PC-9 (cell line): ENCODE measurements around the gene TUBGCP6. TPM values are rescaled to one million over a fixed set of nuclear protein-coding genes. Genes with fewer than 3 reads are reported as not detected.
A peak's percentile ranks its signal among the peaks of the same experiment; 100 is the strongest.

Source experiments
- BruUV-seq: library from RNA; stranded (reverse); fragments of 400-500 nt; replicated peaks from 2 replicates; lab custom pipeline; 2021; lab: Mats Ljungman, UMichigan
- CTCF ChIA-PET: fragments of 300-600 bp; sonication (Branson Sonifier 250); formaldehyde crosslinking; loops from one replicate; lab custom pipeline; 2022; ENCODE audit warnings: antibody characterized with exemption; lab: Charles Lee
- POLR2A ChIA-PET: fragments of 300-600 bp; sonication (Branson Sonifier 250); formaldehyde crosslinking; loops from one replicate; lab custom pipeline; 2022; ENCODE audit warnings: antibody characterized with exemption; ENCODE audit not compliant: unreplicated experiment; lab: Charles Lee
- DNase-seq, 2 experiments: peaks; one replicate each; pipeline versions ENCODE4 v3.0.0 to v3.0.0-alpha.2; 2015 to 2022; ENCODE audit warnings: mixed read lengths in 1 of 2
- H2AFZ ChIP-seq: fragments of 200-600 bp; sonication (generic); 2 replicates; pipeline ENCODE4 v1.8.1; 2017; ENCODE audit warnings: antibody characterized with exemption
- H3F3A ChIP-seq: fragments of 200-600 bp; sonication (generic); 2 replicates; pipeline ENCODE4 v1.8.1; 2017; ENCODE audit warnings: antibody characterized with exemption, mild to moderate bottlenecking, low read depth; ENCODE audit not compliant: insufficient read depth
- H3K27ac ChIP-seq: fragments of 200-600 bp; sonication (generic); 2 replicates; pipeline ENCODE4 v1.6.1; 2016; ENCODE audit warnings: mixed run types
- H3K27me3 ChIP-seq: fragments of 200-600 bp; sonication (generic); 2 replicates; pipeline ENCODE4 v1.6.1; 2016; ENCODE audit warnings: low read depth, mixed run types; ENCODE audit not compliant: insufficient read depth
- H3K36me3 ChIP-seq: fragments of 200-600 bp; sonication (generic); 2 replicates; pipeline ENCODE4 v1.6.1; 2016; ENCODE audit warnings: low read depth, mixed run types
- H3K4me1 ChIP-seq: fragments of 200-600 bp; sonication (generic); replicated peaks from 2 replicates; pipeline ENCODE4 v1.6.1; 2016; ENCODE audit warnings: mixed run types; ENCODE audit not compliant: insufficient read depth
- H3K4me2 ChIP-seq: fragments of 200-600 bp; sonication (generic); 2 replicates; pipeline ENCODE4 v1.6.1; 2017; ENCODE audit warnings: mixed run types
- H3K4me3 ChIP-seq: fragments of 200-600 bp; sonication (generic); 2 replicates; pipeline ENCODE4 v1.6.1; 2016; ENCODE audit warnings: mixed run types
- H3K79me2 ChIP-seq: fragments of 200-600 bp; sonication (generic); 2 replicates; pipeline ENCODE4 v1.6.1; 2017; ENCODE audit warnings: low read depth, mixed run types
- H3K9me2 ChIP-seq: fragments of 200-600 bp; sonication (generic); 2 replicates; pipeline ENCODE4 v1.8.1; 2017; ENCODE audit warnings: mild to moderate bottlenecking; ENCODE audit not compliant: insufficient read depth
- H3K9me3 ChIP-seq: fragments of 200-600 bp; sonication (generic); 2 replicates; pipeline ENCODE4 v1.8.1; 2016; ENCODE audit warnings: low read depth; ENCODE audit not compliant: insufficient read depth
- H4K20me1 ChIP-seq: fragments of 200-600 bp; sonication (generic); 2 replicates; pipeline ENCODE4 v1.8.1; 2017; ENCODE audit not compliant: insufficient read depth
- EZH2 ChIP-seq: fragments of 200-600 bp; sonication (generic); IDR thresholded peaks from 2 replicates; pipeline ENCODE4 v1.8.0; 2017; ENCODE audit warnings: antibody characterized with exemption, low read depth
- intact Hi-C: fragments of 100-400 bp; cut with micrococcal nuclease; formaldehyde crosslinking; loops from one replicate; pipeline ENCODE4 v1.10.0; 2022; ENCODE audit not compliant: unreplicated experiment
- total RNA-seq: library from RNA; stranded (reverse); gene quantifications from 2 replicates; pipeline ENCODE4 v1.2.3, GENCODE V29; 2021
- TF ChIP-seq, protein P1 (sequence below): fragments of 200-600 bp; sonication (generic); conservative IDR thresholded peaks from 2 replicates; pipeline ENCODE4 v1.6.1; 2017; ENCODE audit warnings: mixed run types, antibody characterized with exemption, mild to moderate bottlenecking, moderate library complexity

The TUBGCP6 gene
- total RNA-seq, 1 experiment from 2014 or later, result 31.3 TPM

DNA sequence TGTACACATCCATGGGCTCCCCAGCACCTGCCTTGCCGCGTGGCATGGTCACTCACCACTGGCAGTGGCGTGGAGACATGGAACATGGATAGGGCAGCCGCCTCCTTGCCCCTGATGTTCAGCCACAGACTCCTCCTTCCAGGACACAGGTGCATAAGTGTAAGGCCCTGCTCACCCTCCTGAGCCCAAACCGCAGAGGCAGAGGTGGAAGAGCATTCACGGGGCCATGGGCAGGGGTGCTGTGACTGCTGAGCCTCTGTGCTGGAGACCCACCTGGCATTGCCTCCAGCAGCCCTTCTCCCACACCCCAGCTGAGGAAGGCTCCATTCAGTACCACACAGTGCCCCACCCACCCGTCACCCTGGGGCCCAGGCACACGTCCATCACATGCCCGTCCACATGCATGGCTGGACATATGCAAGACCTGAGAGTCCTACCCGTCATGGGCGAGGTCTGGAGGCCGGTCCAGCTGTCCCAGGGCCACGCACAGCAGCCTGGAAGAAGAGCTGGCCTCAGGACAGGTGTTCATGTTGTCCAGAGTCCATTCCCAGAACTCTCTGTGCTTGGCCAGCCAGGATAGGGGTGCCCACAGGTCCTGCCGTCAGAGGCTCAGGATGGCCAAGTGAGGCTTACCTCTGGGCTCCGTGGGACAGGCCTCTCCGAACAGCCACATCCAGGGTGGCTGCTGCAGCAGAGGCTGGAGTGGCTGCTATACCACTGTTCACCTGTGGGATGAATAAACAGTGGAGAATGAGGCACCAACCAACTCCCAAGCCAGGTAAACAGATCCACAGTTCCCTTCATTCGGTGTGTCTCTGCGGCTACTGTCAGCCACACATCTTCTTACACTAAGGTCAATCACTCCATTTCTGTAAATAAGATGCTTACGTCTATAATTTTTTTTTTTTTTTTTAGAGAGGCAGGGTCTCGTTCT is 1.7 kb upstream of the TUBGCP6 start:
- H3K36me3 ChIP-seq, result 0 out of 2 replicates have a peak, but pooled peaks cover 18% of the 10 kb centered on the region
- BruUV-seq, result no TSS peak
- CTCF ChIA-PET, result interaction anchor here (0.6 kb wide), 2 partner anchors 47 to 247 kb away, joined by 4 to 8 read pairs; no protein-coding TSS in a partner anchor
- peaks cover 42% of the 10 kb centered on the region for H3K4me1 ChIP-seq
- H2AFZ ChIP-seq, result no peak overlapping the region
- H3F3A ChIP-seq, result peaks cover 50% of the 10 kb centered on the region
- H3K4me2 ChIP-seq, result peak overlapping the region; percentile 93
- POLR2A ChIA-PET, result interaction anchor here (0.6 kb wide), 1 partner anchor 16 kb away, joined by 3 read pairs; no protein-coding TSS in a partner anchor
- DNase-seq, result no peak
- no peak overlapping the region for H3K27ac ChIP-seq
- no peaks in the 10 kb centered on the region for H3K9me2 ChIP-seq
- H3K9me3 ChIP-seq, result no peaks in the 10 kb centered on the region
- H3K4me3 ChIP-seq, result peak overlapping the region; percentile 86; the same call in 1 of the 2 replicates
- intact Hi-C loops, result no loop called here
- peaks cover 74% of the 10 kb centered on the region for H3K79me2 ChIP-seq
- no peak for TF ChIP-seq EZH2
- TF ChIP-seq, protein P1, sequence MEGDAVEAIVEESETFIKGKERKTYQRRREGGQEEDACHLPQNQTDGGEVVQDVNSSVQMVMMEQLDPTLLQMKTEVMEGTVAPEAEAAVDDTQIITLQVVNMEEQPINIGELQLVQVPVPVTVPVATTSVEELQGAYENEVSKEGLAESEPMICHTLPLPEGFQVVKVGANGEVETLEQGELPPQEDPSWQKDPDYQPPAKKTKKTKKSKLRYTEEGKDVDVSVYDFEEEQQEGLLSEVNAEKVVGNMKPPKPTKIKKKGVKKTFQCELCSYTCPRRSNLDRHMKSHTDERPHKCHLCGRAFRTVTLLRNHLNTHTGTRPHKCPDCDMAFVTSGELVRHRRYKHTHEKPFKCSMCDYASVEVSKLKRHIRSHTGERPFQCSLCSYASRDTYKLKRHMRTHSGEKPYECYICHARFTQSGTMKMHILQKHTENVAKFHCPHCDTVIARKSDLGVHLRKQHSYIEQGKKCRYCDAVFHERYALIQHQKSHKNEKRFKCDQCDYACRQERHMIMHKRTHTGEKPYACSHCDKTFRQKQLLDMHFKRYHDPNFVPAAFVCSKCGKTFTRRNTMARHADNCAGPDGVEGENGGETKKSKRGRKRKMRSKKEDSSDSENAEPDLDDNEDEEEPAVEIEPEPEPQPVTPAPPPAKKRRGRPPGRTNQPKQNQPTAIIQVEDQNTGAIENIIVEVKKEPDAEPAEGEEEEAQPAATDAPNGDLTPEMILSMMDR, result peak; percentile 61
- no peaks in the 10 kb centered on the region for H3K27me3 ChIP-seq
- H4K20me1 ChIP-seq, result peaks cover 56% of the 10 kb centered on the region

DNA sequence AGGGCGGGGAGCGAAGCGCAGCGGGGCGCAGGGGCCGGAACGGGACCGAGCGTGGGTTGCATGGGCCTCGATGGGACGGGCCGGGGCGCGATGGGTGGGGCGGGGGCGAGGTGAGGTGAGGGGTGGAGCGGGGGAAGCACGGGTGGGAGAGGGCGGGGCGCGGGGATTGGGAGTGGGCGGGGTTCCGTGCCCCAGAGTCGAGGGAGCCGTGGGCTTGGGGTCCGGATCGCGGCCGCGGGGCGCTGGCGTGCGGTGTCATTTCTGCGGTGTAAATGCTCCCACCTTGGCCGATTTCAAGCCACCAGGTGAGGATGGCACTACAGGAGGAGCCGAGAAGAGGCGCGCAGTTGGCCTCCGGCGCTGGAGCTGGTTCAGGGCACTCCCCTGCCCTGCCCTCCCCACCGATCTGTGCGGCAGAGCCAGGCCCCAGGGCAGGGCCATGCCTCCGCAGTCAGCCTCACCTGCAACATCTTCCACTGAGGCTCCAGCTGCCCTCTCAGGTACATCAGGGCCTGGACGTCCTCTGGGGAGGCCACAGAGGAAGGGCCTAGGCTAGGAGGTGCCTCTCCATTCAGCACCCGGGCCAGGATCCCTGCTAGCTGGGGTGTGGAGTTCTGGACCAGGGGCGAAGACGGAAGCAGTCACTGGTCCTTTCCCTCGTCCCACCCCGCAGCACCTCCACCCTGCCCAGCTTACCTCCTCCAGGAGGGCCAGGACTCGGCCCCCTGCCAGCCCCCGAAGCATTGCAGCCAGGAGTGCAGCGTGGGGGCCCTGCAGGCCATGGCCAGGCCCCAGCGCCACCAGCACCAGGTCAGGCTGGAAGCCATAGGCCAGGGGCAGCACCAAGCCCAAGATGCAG is 620 bp upstream of the TUBGCP6 start:
- DNase-seq, result peak; percentile 58
- Histone ChIP-seq H3K27ac (peak overlapping the region; percentile 69), H4K20me1 (peaks cover 65% of the 10 kb centered on the region), H3K27me3 (no peaks in the 10 kb centered on the region), H2AFZ (peak overlapping the region; percentile 97), H3K79me2 (peaks cover 82% of the 10 kb centered on the region), H3F3A (peaks cover 48% of the 10 kb centered on the region), H3K9me3 (no peaks in the 10 kb centered on the region), H3K4me3 (peak overlapping the region; percentile 86), H3K4me1 (peaks cover 45% of the 10 kb centered on the region), H3K9me2 (no peaks in the 10 kb centered on the region), H3K4me2 (peak overlapping the region; percentile 93), H3K36me3 (0 out of 2 replicates have a peak, but pooled peaks cover 18% of the 10 kb centered on the region)
- ChIA-PET POLR2A (interaction anchor here (0.6 kb wide), 1 partner anchor 17 kb away, joined by 3 read pairs; no protein-coding TSS in a partner anchor), CTCF (interaction anchor here (0.6 kb wide), 2 partner anchors 48 to 248 kb away, joined by 4 to 8 read pairs; no protein-coding TSS in a partner anchor)
- no peak for TF ChIP-seq EZH2
- TF ChIP-seq, protein P1, result no peak
- BruUV-seq, result no TSS peak
- intact Hi-C loops, result loop anchor here (2.0 kb wide), 1 partner anchor 81 kb away; the partner anchor contains the start of gene DENND6B
